SH-SY5Y (cell line): ENCODE data around the gene SBK2.

ENCODE experiments used
- GATA2 ChIP-seq: IDR thresholded peaks from 2 replicates; pipeline ENCODE4 v1.6.1; 2011; ENCODE audit warnings: mild to moderate bottlenecking, low read depth, low read length
- GATA3 ChIP-seq: IDR thresholded peaks from 2 replicates; pipeline ENCODE4 v1.6.1; 2011; ENCODE audit warnings: low read depth, mild to moderate bottlenecking, low read length, moderate library complexity

GRCh38 chr19:55550321-55550650, 13.4 kb upstream of the SBK2 start:
- TF ChIP-seq GATA2 (no peak), GATA3 (no peak)
